WTC11 (cell line): ENCODE data around the gene ABCA12. TPM values are rescaled to one million over a fixed set of nuclear protein-coding genes. Genes with fewer than 3 reads are reported as not detected.

Source experiments
- ATAC-seq: fragments of 200-7000 bp; cut with Tn5 transposase; 2 replicates; pipeline ENCODE4 v1.10.0; 2021; ENCODE audit warnings: mild to moderate bottlenecking, moderate library complexity
- CTCF ChIA-PET: fragments of 300-600 bp; sonication (Branson Sonifier 250); formaldehyde crosslinking; loops from one replicate; lab custom pipeline; 2021; ENCODE audit warnings: antibody characterized with exemption; lab: Charles Lee
- POLR2A ChIA-PET: fragments of 350-600 bp; sonication (Branson Sonifier 250); formaldehyde crosslinking; loops from one replicate; lab custom pipeline; 2021; ENCODE audit warnings: antibody characterized with exemption; lab: Charles Lee
- DNase-seq: peaks from one replicate; pipeline ENCODE4 v3.0.0; 2021; ENCODE audit warnings: low spot score
- H3K27ac Mint-ChIP-seq: 2 replicates; pipeline ENCODE4 v1.8.0; 2021; ENCODE audit warnings: mixed read lengths
- H3K27me3 Mint-ChIP-seq: 2 replicates; pipeline ENCODE4 v1.8.0; 2021; ENCODE audit warnings: low read depth, mild to moderate bottlenecking, moderate library complexity, mixed read lengths
- H3K36me3 Mint-ChIP-seq: 2 replicates; pipeline ENCODE4 v1.8.0; 2021; ENCODE audit warnings: mixed read lengths
- H3K4me1 Mint-ChIP-seq: 2 replicates; pipeline ENCODE4 v1.8.0; 2022; ENCODE audit warnings: mixed read lengths
- H3K4me3 Mint-ChIP-seq: 2 replicates; pipeline ENCODE4 v1.8.0; 2021; ENCODE audit warnings: mild to moderate bottlenecking, moderate library complexity, mixed read lengths
- H3K9me3 Mint-ChIP-seq: 2 replicates; pipeline ENCODE4 v1.8.0; 2021; ENCODE audit warnings: mixed read lengths
- ATF1 ChIP-seq: sonication (generic); formaldehyde crosslinking; IDR thresholded peaks from 2 replicates; pipeline ENCODE4 v1.8.1; 2023; ENCODE audit warnings: mild to moderate bottlenecking, moderate library complexity, missing genetic modification reagents
- CBFB ChIP-seq: sonication (generic); formaldehyde crosslinking; IDR thresholded peaks from 2 replicates; pipeline ENCODE4 v1.8.1; 2022; ENCODE audit warnings: mild to moderate bottlenecking, low read depth, missing genetic modification reagents
- FOXJ3 ChIP-seq: sonication (generic); formaldehyde crosslinking; IDR thresholded peaks from 2 replicates; pipeline ENCODE4 v1.9.0; 2021; ENCODE audit warnings: missing genetic modification reagents, mild to moderate bottlenecking, borderline replicate concordance
- FOXP1 ChIP-seq: sonication (generic); formaldehyde crosslinking; IDR thresholded peaks from 2 replicates; pipeline ENCODE4 v1.8.0; 2022; ENCODE audit warnings: missing genetic modification reagents, mild to moderate bottlenecking, moderate library complexity, borderline replicate concordance
- HMGA2 ChIP-seq: fragments of 250-450 bp; sonication (Bioruptor Pico); IDR thresholded peaks from 2 replicates; pipeline ENCODE4 v1.4.0; 2021; ENCODE audit warnings: mild to moderate bottlenecking, moderate library complexity
- IRF2 ChIP-seq: sonication (generic); formaldehyde crosslinking; IDR thresholded peaks from 2 replicates; pipeline ENCODE4 v1.8.0; 2022; ENCODE audit warnings: low read depth, missing genetic modification reagents, borderline replicate concordance
- MXD4 ChIP-seq: fragments of 250-450 bp; sonication (Bioruptor Pico); IDR thresholded peaks from 2 replicates; pipeline ENCODE4 v1.8.0; 2021; ENCODE audit warnings: mild to moderate bottlenecking, moderate library complexity, borderline replicate concordance
- MYBL2 ChIP-seq: sonication (generic); formaldehyde crosslinking; IDR thresholded peaks from 2 replicates; pipeline ENCODE4 v1.8.1; 2023; ENCODE audit warnings: mild to moderate bottlenecking, moderate library complexity, missing genetic modification reagents
- NR1H2 ChIP-seq: sonication (generic); formaldehyde crosslinking; IDR thresholded peaks from 2 replicates; pipeline ENCODE4 v1.9.0; 2021; ENCODE audit warnings: mild to moderate bottlenecking, moderate library complexity, missing genetic modification reagents
- NR2C2 ChIP-seq: sonication (generic); formaldehyde crosslinking; IDR thresholded peaks from 2 replicates; pipeline ENCODE4 v1.8.0; 2022; ENCODE audit warnings: mild to moderate bottlenecking, missing genetic modification reagents
- SMAD3 ChIP-seq: sonication (generic); formaldehyde crosslinking; IDR thresholded peaks from 2 replicates; pipeline ENCODE4 v1.8.0; 2022; ENCODE audit warnings: missing genetic modification reagents, mild to moderate bottlenecking, borderline replicate concordance
- TEAD1 ChIP-seq: sonication (generic); formaldehyde crosslinking; IDR thresholded peaks from 2 replicates; pipeline ENCODE4 v1.8.0; 2022; ENCODE audit warnings: mild to moderate bottlenecking, missing genetic modification reagents
- ZBTB21 ChIP-seq: sonication (generic); formaldehyde crosslinking; IDR thresholded peaks from 2 replicates; pipeline ENCODE4 v1.8.1; 2023; ENCODE audit warnings: mild to moderate bottlenecking, missing genetic modification reagents, borderline replicate concordance
- ZNF121 ChIP-seq: sonication (generic); formaldehyde crosslinking; IDR thresholded peaks from 2 replicates; pipeline ENCODE4 v1.8.0; 2023; ENCODE audit warnings: missing genetic modification reagents
- ZNF263 ChIP-seq: sonication (generic); formaldehyde crosslinking; IDR thresholded peaks from 2 replicates; pipeline ENCODE4 v1.8.1; 2022; ENCODE audit warnings: low read depth, mild to moderate bottlenecking, moderate library complexity, missing genetic modification reagents
- ZNF317 ChIP-seq: sonication (generic); formaldehyde crosslinking; IDR thresholded peaks from 2 replicates; pipeline ENCODE4 v1.8.1; 2023; ENCODE audit warnings: low read depth, mild to moderate bottlenecking, moderate library complexity, missing genetic modification reagents, borderline replicate concordance
- total RNA-seq: library from RNA; stranded (reverse); gene quantifications from 3 replicates; pipeline ENCODE4 v1.2.3, GENCODE V29; 2021
- TF ChIP-seq, protein P1 (sequence below): sonication (generic); formaldehyde crosslinking; IDR thresholded peaks from 2 replicates; pipeline ENCODE4 v1.8.0; 2022; ENCODE audit warnings: mild to moderate bottlenecking, missing genetic modification reagents
- TF ChIP-seq, protein P2 (sequence below): sonication (generic); formaldehyde crosslinking; IDR thresholded peaks from 2 replicates; pipeline ENCODE4 v1.8.0; 2022; ENCODE audit warnings: missing genetic modification reagents
- TF ChIP-seq, protein P3 (sequence below): sonication (generic); formaldehyde crosslinking; IDR thresholded peaks from 2 replicates; pipeline ENCODE4 v1.8.1; 2023; ENCODE audit warnings: mild to moderate bottlenecking, missing genetic modification reagents, moderate library complexity
- TF ChIP-seq, protein P4 (sequence below): fragments of 250-450 bp; sonication (Bioruptor Pico); IDR thresholded peaks from 2 replicates; pipeline ENCODE4 v1.9.0; 2021; ENCODE audit warnings: moderate library complexity, mild to moderate bottlenecking, inconsistent platforms, borderline replicate concordance
- TF ChIP-seq, protein P5 (sequence below): sonication (generic); formaldehyde crosslinking; IDR thresholded peaks from 2 replicates; pipeline ENCODE4 v1.8.0; 2023; ENCODE audit warnings: mild to moderate bottlenecking, missing genetic modification reagents

Gene ABCA12
- total RNA-seq, 1 experiment from 2014 or later = 0.04 TPM

DNA sequence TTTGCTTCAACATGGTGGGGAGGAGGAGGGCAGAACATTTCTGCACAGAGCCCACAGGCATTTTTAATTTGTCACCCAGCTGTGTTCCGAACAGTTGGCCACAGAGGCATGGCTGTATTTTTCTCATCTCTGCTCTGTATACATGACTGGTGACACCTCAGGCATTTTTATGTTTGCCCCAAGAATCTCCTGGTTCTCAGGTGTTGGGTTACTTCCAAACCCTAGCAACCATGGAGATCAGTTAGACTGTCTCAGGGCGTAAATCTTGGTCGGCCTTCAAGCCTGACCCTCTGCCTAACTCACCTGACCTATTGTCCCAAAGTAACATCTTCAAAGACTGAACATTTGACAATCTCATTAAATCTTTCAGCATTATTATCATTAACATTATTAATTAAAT lies 100.0 kb downstream of the ABCA12 start:
- Mint-ChIP-seq H3K4me3 (no peak overlapping the region), H3K27me3 (no peaks in the 10 kb centered on the region), H3K9me3 (peaks cover 5% of the 10 kb centered on the region; the same call in 1 of the 2 replicates), H3K36me3 (no peaks in the 10 kb centered on the region), H3K27ac (no peak overlapping the region), H3K4me1 (no peaks in the 10 kb centered on the region)
- DNase-seq = no peak
- TF ChIP-seq, protein P1, sequence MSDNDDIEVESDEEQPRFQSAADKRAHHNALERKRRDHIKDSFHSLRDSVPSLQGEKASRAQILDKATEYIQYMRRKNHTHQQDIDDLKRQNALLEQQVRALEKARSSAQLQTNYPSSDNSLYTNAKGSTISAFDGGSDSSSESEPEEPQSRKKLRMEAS (CRISPR knock-in tag) = no peak
- TF ChIP-seq TEAD1 (no peak), CBFB (CRISPR knock-in tag) (no peak), SMAD3 (CRISPR knock-in tag) (no peak), ZNF263 (CRISPR knock-in tag) (no peak), FOXJ3 (no peak), MYBL2 (no peak), NR2C2 (no peak), HMGA2 (CRISPR knock-in tag) (no peak)
- TF ChIP-seq, protein P2, sequence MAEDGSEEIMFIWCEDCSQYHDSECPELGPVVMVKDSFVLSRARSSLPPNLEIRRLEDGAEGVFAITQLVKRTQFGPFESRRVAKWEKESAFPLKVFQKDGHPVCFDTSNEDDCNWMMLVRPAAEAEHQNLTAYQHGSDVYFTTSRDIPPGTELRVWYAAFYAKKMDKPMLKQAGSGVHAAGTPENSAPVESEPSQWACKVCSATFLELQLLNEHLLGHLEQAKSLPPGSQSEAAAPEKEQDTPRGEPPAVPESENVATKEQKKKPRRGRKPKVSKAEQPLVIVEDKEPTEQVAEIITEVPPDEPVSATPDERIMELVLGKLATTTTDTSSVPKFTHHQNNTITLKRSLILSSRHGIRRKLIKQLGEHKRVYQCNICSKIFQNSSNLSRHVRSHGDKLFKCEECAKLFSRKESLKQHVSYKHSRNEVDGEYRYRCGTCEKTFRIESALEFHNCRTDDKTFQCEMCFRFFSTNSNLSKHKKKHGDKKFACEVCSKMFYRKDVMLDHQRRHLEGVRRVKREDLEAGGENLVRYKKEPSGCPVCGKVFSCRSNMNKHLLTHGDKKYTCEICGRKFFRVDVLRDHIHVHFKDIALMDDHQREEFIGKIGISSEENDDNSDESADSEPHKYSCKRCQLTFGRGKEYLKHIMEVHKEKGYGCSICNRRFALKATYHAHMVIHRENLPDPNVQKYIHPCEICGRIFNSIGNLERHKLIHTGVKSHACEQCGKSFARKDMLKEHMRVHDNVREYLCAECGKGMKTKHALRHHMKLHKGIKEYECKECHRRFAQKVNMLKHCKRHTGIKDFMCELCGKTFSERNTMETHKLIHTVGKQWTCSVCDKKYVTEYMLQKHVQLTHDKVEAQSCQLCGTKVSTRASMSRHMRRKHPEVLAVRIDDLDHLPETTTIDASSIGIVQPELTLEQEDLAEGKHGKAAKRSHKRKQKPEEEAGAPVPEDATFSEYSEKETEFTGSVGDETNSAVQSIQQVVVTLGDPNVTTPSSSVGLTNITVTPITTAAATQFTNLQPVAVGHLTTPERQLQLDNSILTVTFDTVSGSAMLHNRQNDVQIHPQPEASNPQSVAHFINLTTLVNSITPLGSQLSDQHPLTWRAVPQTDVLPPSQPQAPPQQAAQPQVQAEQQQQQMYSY (CRISPR knock-in tag) = no peak
- TF ChIP-seq, protein P3, sequence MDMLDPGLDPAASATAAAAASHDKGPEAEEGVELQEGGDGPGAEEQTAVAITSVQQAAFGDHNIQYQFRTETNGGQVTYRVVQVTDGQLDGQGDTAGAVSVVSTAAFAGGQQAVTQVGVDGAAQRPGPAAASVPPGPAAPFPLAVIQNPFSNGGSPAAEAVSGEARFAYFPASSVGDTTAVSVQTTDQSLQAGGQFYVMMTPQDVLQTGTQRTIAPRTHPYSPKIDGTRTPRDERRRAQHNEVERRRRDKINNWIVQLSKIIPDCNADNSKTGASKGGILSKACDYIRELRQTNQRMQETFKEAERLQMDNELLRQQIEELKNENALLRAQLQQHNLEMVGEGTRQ = no peak
- no peak for ATAC-seq
- ChIA-PET CTCF (no interaction called here), POLR2A (no interaction called here)

DNA sequence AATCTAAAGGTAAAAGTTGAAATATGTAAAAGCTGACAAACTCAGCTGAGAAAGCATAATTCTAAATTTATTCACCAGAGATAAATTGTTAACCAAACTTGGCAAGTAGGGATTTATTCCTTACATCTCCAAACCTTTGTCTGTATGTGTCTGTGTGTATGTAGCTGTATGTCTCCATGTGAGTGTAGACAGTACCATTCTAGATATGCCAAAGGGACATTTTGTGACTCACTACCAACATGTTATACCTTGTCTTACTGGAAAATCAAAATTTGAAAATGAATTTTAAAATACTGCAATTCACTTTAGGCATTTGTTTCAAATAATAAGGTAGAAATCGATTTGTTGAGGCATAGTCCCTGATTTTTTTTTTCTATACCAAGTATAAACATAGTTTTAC lies 102.1 kb downstream of the ABCA12 start:
- H3K36me3 Mint-ChIP-seq = no peaks in the 10 kb centered on the region
- TF ChIP-seq MYBL2 (no peak), ZBTB21 (CRISPR knock-in tag) (no peak), MXD4 (no peak), FOXP1 (CRISPR knock-in tag) (no peak)
- H3K9me3 Mint-ChIP-seq = no peaks in the 10 kb centered on the region
- H3K4me3 Mint-ChIP-seq = no peak overlapping the region
- CTCF ChIA-PET = no interaction called here
- H3K27me3 Mint-ChIP-seq = no peaks in the 10 kb centered on the region
- ATAC-seq (no peak), DNase-seq (no peak)
- POLR2A ChIA-PET = no interaction called here
- no peak overlapping the region for H3K27ac Mint-ChIP-seq
- 0 out of 2 replicates have a peak, but pooled peaks cover 3% of the 10 kb centered on the region for H3K4me1 Mint-ChIP-seq

DNA sequence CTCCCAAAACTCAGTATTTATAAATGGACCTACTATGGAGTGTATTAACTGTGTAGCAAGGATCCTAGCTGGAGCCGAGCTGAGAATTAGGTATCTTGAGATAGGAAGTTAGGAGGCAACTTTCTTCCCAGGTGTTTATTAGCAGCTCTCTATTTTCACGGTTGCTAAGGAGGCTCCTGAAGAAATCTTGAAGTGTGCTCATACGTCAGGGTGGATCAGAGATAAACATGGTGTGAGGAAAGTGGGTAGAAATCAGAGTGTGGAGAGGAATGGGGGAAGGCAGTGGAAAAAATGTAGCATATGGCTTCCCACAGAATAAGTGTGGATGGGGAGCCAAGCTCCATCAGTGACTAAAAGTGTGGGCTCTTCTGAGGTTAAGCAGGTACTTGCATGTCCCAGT lies 104.3 kb downstream of the ABCA12 start:
- TF ChIP-seq NR1H2 (CRISPR knock-in tag) (no peak), ZNF121 (CRISPR knock-in tag) (no peak), ZNF317 (CRISPR knock-in tag) (no peak), IRF2 (CRISPR knock-in tag) (no peak), ATF1 (CRISPR knock-in tag) (no peak)
- TF ChIP-seq, protein P4, sequence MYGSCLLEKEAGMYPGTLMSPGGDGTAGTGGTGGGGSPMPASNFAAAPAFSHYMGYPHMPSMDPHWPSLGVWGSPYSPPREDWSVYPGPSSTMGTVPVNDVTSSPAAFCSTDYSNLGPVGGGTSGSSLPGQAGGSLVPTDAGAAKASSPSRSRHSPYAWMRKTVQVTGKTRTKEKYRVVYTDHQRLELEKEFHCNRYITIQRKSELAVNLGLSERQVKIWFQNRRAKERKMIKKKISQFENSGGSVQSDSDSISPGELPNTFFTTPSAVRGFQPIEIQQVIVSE = no peak
- TF ChIP-seq, protein P5, sequence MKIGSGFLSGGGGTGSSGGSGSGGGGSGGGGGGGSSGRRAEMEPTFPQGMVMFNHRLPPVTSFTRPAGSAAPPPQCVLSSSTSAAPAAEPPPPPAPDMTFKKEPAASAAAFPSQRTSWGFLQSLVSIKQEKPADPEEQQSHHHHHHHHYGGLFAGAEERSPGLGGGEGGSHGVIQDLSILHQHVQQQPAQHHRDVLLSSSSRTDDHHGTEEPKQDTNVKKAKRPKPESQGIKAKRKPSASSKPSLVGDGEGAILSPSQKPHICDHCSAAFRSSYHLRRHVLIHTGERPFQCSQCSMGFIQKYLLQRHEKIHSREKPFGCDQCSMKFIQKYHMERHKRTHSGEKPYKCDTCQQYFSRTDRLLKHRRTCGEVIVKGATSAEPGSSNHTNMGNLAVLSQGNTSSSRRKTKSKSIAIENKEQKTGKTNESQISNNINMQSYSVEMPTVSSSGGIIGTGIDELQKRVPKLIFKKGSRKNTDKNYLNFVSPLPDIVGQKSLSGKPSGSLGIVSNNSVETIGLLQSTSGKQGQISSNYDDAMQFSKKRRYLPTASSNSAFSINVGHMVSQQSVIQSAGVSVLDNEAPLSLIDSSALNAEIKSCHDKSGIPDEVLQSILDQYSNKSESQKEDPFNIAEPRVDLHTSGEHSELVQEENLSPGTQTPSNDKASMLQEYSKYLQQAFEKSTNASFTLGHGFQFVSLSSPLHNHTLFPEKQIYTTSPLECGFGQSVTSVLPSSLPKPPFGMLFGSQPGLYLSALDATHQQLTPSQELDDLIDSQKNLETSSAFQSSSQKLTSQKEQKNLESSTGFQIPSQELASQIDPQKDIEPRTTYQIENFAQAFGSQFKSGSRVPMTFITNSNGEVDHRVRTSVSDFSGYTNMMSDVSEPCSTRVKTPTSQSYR = no peak
- TF ChIP-seq, all 79 proteins: peak for 0
- DNase-seq = no peak
- POLR2A ChIA-PET = no interaction called here
- H3K4me3 Mint-ChIP-seq = no peak overlapping the region
- ATAC-seq = no peak
- H3K9me3 Mint-ChIP-seq = no peaks in the 10 kb centered on the region
- CTCF ChIA-PET = no interaction called here
- H3K4me1 Mint-ChIP-seq = 0 out of 2 replicates have a peak, but pooled peaks cover 3% of the 10 kb centered on the region
- H3K27me3 Mint-ChIP-seq = no peaks in the 10 kb centered on the region
- H3K27ac Mint-ChIP-seq = no peak overlapping the region
- no peaks in the 10 kb centered on the region for H3K36me3 Mint-ChIP-seq
